GM18907 (cell line): ENCODE data around the gene ADAMTS14.

ENCODE experiments used
- ATAC-seq: cut with Tn5 transposase; IDR thresholded peaks from one replicate; pipeline ENCODE4 v1.9.1; 2021; ENCODE audit warnings: mild to moderate bottlenecking, moderate library complexity; ENCODE audit not compliant: unreplicated experiment

The ADAMTS14 gene

DNA sequence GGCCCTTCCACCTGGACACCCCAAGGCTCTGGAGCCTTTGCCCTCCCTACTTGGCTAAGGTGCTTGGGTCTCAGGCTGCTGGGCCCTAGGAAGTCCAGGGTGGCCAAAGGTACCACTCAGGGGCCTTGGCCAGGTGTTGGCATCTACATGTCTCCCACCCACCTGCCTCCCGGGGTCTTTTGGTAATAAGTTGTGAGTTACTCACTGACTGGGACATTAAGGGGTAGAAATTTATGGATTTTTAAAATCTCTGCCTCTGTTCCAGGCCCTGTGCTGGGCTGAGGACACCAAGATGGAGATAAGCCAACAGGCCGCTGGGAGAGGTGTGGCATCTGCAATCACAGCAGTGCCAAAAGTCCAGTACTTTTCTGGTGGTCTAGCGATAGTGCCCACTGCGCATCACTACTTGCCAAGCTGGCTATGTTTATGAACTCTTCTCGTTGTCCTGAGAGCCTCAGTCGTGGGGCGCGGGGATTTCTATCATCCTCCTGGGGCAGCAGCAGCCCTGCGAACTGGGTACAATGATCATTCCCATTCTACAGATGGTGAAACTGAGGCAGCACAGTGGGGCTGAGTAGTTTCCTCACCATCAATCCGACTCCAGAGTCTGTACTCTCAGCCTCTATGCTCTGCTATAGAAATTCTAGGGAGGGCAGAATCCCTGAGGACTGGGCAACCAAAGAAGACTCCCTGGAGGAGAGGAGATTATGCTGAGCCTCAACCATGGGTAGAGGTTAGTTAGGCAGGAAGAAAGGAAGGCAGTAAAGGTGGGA, 76.7 kb downstream of the ADAMTS14 start:
- ATAC-seq: no peak

DNA sequence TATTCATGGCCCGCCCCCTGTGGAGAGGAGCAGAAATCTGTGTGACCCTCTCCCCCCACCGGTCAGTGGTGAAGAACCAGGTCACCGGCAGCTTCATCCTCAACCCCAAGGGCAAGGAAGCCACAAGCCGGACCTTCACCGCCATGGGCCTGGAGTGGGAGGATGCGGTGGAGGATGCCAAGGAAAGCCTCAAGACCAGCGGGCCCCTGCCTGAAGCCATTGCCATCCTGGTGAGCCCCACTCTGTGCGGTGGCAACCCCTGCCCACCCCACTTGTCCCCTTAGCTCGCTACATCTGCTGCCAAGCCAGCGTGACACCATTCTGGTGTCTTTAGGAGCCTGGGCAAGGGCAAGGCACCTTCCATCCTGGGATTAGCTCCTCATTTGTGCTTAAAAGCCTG, 77.5 kb downstream of the ADAMTS14 start:
- no peak for ATAC-seq

DNA sequence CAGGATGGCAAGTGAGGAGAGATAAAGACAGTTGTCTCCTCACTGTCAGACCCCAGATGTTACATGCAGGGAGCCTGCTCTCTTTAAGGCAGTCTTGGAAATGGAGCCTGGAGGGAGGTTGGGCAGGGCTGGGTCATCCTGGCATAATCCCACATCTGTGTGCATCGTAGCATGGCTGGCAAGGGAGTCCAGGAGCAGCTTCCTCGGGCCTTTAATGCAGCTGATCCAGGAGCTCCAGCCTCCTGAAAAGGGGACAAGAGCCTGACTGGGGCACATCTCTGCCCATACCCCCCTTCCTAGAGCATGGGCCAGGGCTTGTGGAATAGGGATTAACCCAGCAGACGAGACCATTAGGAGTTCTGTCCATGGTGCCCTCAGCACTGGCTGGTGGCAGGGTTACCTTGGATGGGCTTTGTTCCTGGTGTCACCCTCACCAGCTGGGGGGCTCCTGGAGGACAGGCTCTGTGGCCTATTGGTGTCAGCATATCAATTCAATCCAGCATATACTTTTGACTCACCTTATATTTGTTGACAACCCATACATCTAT, 77.9 kb downstream of the ADAMTS14 start:
- ATAC-seq: no peak

DNA sequence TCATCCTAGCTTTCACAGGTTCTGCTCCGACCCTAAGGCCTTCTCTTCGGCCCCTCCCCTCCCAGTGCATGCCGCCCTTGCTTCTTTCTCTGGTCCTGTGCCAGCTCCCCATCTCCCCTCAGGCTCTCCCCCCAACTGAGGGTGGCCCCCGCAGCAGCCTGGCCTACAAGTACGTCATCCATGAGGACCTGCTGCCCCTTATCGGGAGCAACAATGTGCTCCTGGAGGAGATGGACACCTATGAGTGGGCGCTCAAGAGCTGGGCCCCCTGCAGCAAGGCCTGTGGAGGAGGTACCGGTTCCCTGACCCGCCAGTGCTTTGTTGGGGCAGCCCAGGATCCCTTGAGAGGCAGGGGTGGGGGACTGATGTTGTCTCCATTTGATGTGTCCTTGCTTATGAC, 79.0 kb downstream of the ADAMTS14 start:
- ATAC-seq: no peak

DNA sequence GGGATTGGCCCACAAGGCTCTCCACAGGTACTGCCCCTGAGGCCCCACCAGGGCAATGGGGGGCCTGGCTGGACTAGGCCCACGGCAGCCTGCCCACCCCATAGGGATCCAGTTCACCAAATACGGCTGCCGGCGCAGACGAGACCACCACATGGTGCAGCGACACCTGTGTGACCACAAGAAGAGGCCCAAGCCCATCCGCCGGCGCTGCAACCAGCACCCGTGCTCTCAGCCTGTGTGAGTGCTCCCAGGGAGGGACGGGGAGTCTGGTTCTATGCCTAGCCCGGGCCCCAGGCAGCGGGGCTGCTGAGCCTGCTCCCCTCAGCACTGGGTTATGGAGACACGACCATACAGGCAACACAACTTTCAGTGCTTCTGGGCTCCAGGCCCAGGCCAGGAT, 79.7 kb downstream of the ADAMTS14 start:
- no peak for ATAC-seq

DNA sequence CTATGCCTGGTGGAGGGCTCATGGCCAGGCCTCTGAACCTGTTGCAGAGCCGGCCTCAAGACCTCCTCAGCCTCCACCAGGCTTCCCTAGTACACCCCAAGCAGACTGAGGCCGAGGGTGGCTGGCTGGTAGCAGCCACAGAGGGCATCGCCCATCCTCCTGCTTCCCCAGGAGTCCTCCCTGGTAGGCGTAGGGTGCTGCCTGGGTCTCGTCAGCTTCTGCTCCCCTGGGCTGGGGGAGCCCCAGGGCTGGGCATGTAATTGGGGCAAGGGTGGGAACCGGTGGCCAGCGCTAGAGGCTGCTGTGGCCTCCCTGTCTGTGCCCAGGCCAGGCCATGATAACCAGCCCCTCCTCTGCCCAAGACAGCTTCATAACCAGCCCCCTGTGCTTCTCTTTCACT, 80.3 kb downstream of the ADAMTS14 start:
- no peak for ATAC-seq

DNA sequence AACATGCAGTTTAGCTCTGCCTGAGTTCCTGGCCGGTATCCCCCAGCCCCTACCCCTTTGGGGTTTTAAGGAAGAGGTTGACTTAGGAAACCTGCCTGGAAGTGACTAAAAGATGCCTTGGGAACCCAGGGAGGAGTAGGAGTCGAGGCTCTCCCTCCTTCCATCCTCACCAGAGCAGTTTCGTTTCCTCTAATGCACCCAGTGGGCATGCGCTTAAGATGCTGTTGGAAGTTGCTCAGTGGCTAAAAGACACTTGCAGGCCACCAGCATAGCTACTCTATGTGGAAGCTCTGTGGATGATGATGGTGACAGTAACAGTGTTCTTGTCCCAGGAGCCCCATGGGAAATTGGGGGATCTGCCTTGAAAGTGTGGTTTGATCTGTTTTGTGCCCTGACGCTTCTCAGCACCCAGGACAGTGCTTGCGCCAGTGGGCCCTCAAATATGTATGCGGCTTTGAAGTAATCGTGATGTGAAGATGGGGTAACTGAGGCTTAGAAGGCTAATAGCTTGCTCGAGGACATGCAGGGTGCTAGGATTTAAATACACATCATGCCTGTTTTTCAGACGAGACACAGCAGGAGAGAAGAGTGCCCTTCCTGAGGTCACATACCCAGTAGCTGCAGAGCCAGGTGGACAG, 80.8 kb downstream of the ADAMTS14 start:
- no peak for ATAC-seq

DNA sequence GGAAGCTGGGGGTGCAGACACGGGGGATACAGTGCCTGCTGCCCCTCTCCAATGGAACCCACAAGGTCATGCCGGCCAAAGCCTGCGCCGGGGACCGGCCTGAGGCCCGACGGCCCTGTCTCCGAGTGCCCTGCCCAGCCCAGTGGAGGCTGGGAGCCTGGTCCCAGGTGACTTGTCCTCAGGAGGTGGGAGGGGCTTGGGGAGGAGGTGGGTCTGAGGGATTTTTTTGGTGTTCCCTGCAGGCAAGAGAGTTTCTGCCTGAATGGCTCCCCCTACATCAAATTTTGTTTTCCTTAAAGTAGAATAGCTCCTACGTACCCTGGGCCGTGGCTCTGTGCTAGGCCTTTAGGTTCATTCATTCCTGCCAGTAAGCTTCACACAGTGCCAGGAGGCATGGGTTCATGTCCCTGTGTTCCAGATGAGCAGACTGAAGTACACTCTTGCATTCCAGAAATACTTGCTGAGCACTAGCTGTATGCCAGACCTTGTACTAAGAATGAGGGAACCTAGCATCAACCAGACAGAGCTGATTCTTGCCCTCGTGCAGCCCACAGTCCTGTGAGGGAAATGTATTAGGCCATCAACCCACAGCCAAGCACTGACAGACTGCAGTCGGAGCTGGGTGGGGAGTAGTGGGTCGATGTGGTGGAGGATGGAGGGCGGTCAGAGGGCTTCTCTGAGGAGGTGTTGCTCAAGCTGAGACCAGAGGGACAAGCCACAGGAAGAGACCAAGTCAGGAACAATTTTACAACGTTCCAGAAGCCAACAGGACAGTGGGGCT, 81.7 kb downstream of the ADAMTS14 start:
- ATAC-seq: no peak

DNA sequence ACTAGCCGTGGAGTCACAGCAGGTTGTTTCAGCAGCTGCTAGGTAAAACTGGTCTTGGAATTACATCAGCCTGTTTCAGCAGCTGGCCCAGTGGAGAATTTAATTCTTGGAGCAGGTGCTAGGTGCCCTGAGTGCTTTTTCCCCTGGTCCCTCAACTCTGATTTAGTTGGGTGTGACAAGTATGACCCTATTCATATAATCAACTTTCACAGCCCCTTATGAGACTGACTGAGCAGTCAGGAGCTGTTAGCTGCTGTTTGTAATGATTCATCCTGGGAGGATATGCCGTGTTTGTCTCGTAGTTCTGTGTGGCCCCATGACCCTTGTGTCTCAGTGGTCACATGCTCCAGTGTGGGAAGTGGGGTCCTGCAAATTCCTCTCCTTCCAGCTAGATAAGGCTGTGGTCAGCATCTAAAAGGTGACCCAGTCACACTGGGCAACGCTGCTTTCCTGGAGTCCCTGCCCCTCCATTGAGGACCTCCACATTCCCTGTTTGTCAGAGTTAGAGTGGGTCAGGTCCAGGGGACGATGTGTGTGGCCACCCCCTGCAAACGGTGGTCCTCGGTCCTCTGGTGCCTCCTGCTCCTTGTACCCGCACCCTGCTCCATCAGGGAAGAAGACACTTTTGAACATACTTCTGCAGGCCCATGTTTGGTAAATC, 84.5 kb downstream of the ADAMTS14 start:
- ATAC-seq: no peak

DNA sequence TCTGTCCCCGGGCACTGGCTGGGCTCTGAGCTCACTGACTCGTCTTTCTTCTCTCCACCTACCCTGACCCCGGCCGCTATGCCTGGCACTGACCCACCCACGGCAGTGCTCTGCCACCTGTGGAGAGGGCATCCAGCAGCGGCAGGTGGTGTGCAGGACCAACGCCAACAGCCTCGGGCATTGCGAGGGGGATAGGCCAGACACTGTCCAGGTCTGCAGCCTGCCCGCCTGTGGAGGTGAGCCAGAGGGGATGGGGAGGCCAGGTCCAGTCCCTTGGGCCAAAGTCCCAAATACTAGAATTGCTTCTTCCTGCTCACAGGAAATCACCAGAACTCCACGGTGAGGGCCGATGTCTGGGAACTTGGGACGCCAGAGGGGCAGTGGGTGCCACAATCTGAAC, 85.5 kb downstream of the ADAMTS14 start:
- no peak for ATAC-seq

DNA sequence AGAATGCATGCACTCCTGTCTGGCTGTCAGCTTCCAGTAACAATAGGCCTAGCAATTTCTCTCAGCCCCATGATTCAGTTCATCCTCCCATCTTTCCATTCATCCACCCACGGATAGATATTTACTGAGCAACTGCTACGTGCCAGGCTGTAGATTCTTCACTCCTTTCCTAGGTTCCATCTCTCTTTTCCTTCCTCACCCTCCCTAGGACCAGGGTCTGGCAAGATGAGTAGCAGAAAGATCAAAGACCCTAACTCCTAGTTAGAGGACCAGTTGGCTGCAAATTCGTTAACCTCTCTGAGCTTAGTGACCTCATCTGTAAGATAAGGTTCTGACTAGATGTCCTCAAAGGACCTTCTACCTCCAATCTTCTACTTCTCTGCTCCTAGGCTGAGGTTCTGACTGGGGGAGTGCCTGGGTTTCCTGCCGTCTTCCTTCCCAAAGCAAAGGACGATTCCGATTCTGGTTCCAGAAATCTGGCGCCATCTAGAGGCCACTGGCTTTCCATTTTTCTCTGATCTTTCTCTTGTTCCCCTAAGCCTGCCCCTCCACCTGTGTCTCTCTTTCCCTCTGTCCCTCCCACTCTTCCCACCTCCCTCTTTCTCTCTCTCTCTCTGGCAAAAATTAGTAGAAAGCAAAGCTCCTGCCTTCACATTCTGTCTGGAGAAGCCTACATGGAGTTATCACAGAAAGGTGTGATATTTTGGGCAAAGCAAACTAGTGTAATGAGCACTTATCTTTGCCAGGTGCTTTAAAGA, 86.6 kb downstream of the ADAMTS14 start:
- no peak for ATAC-seq

DNA sequence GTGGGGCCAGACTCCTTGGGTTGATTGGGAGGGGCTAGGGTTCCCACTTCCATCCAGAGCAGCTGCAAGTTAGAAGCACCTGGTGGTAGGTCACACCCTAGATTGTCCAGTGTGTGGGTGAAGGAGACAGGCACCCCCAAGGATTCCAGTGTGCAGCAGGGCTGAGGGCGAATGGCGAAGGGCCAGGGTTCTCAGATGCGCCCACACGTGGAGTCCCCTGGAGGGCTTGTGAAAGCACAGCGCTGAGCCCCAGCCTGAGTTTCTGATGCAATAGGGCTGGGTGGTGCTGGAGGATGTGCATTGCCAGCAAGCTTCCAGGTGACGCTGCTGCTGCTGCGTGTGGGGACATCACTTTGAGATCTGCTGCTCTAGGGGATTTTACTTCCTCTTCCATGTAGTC, 87.5 kb downstream of the ADAMTS14 start:
- ATAC-seq: no peak

DNA sequence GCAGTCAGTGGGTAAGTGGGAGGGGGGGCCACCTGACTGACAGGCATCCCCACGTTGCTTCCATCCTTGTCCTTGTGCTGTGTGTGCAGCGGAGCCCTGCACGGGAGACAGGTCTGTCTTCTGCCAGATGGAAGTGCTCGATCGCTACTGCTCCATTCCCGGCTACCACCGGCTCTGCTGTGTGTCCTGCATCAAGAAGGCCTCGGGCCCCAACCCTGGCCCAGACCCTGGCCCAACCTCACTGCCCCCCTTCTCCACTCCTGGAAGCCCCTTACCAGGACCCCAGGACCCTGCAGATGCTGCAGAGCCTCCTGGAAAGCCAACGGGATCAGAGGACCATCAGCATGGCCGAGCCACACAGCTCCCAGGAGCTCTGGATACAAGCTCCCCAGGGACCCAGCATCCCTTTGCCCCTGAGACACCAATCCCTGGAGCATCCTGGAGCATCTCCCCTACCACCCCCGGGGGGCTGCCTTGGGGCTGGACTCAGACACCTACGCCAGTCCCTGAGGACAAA, 88.0 kb downstream of the ADAMTS14 start:
- ATAC-seq: no peak

DNA sequence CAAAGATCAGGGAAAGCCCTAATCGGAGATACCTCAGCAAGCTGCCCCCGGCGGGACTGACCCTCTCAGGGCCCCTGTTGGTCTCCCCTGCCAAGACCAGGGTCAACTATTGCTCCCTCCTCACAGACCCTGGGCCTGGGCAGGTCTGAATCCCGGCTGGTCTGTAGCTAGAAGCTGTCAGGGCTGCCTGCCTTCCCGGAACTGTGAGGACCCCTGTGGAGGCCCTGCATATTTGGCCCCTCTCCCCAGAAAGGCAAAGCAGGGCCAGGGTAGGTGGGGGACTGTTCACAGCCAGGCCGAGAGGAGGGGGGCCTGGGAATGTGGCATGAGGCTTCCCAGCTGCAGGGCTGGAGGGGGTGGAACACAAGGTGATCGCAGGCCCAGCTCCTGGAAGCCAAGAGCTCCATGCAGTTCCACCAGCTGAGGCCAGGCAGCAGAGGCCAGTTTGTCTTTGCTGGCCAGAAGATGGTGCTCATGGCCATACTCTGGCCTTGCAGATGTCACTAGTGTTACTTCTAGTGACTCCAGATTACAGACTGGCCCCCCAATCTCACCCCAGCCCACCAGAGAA, 88.8 kb downstream of the ADAMTS14 start:
- no peak for ATAC-seq

DNA sequence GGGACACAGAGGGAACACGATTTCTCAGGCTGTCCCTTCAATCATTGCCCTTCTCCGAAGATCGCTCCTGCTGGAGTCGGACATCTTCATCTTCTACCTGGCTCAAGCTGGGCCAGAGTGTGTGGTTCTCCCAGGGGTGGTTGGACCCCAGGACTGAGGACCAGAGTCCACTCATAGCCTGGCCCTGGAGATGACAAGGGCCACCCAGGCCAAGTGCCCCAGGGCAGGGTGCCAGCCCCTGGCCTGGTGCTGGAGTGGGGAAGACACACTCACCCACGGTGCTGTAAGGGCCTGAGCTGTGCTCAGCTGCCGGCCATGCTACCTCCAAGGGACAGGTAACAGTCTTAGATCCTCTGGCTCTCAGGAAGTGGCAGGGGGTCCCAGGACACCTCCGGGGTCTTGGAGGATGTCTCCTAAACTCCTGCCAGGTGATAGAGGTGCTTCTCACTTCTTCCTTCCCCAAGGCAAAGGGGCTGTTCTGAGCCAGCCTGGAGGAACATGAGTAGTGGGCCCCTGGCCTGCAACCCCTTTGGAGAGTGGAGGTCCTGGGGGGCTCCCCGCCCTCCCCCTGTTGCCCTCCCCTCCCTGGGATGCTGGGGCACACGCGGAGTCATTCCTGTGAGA, 89.5 kb downstream of the ADAMTS14 start:
- ATAC-seq: no peak

DNA sequence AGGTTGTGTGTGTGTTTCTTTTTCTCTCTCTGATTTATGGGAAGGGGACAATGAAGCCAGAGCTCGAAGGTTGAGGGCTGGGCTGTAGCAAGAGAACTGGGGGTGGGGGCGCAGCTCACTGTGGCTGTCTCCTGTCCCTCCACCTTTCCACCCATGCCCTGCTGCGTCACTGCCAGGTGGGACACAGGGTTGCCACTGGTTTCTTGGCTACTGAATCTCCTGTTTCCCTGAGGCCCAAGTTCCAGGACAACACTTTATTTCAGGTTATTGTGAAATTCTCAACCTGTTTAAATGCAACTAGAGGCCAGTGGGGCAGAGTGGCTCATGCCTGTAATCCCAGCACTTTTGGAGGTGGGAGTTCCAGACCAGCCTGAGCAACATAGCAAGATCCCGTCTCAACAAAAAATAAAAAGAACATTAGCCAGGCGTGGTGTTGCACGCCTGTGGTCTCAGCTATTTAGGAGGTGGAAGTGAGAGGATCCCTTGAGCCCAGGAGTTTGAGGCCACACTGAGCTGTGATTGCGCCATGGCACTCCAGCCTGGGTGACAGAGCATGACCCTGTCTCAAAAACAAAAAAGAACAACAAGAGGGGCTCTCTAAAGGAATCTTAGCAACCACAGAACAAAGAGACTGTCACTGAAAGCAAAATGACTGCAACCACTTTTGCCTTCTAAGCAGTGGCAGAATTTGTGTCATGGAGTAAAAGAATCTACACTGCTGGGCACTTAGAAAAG, 90.3 kb downstream of the ADAMTS14 start:
- ATAC-seq: no peak

DNA sequence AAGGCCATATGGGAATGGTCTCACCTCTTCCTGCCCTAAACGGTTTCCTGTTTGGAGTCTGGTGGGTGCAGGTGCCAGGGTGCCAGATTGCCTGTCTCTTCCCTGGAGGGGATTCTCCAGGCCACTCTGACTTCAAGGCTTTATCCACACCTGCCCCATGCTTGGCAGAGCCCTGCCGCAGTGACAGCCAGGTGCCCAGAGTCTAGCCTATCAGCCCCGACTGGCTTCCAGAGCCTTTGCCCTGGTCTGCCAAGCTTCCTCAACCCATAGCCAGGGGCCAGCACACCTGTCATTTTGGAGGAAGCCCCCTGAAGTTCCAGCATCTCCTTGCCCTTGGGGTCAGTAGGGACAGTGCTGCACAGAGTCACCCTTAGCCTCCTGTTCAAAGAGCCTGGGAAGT, 91.3 kb downstream of the ADAMTS14 start:
- ATAC-seq: no peak

DNA sequence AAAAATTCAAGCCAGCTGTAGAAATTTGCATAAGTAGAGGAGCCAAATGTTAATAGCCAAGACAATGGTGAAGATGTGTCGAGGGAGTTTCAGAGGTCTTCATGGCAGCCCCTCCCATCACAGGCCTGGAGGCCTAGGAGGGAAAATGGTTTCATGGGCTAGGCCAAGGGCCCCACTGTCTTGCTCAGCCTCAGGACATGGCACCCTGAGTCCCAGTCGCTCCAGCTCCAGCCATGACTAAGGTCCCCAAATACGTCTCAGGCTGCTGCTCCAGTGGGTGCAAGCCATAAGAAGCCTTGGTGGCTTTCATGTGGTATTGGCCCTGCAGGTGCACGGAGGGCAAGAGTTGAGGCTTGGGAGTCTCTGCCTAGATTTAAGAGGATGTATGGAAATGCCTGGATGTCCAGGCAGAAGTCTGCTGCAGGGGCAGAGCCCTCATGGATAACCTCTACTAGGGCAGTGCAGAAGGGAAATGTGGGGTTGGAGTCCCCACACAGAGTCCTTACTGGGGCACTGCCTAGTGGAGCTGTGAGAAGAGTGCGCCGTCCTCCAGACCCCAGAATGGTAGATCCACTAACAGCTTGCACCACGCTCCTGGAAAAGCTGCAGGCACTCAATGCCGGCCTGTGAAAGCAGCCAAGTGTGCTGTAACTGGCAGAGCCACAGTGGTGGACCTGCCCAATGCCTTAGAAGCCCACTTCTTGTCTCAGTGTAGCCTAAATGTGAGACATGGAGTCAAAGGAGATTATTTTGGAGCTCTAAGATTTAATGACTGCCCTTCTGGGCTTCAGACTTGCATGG, 93.7 kb downstream of the ADAMTS14 start:
- no peak for ATAC-seq
